HEK293T (cell line): ENCODE measurements around the gene JAKMIP2.
"Not testable (repeated sequence)": the region's sequence is repeated elsewhere in the genome, so short reads cannot be mapped to it uniquely, and the experiment has no call there.

Experiments
- CTCF ChIA-PET: fragments of 350-600 bp; formaldehyde crosslinking; extraction: SDS; loops from one replicate; lab custom pipeline; 2021; ENCODE audit warnings: antibody characterized with exemption, inconsistent platforms; lab: Yijun Ruan, JAX
- POLR2A ChIA-PET: fragments of 350-600 bp; formaldehyde crosslinking; extraction: SDS; loops from one replicate; lab custom pipeline; 2020; ENCODE audit warnings: antibody characterized with exemption, inconsistent platforms; lab: Yijun Ruan, JAX
- DNase-seq: peaks from one replicate; pipeline ENCODE4 v3.0.0; 2012; ENCODE audit warnings: mixed read lengths; ENCODE audit errors: extremely low spot score
- ARNT ChIP-seq: fragments of 450-650 bp; IDR thresholded peaks from 2 replicates; pipeline ENCODE4 v1.6.1; 2017; ENCODE audit warnings: mild to moderate bottlenecking
- BHLHE40 ChIP-seq: fragments of 450-650 bp; IDR thresholded peaks from 2 replicates; pipeline ENCODE4 v1.6.1; 2016; ENCODE audit warnings: mild to moderate bottlenecking, moderate library complexity, borderline replicate concordance
- CTBP1 ChIP-seq: fragments of 450-650 bp; IDR thresholded peaks from 2 replicates; pipeline ENCODE4 v1.6.1; 2016; ENCODE audit warnings: borderline replicate concordance
- ELF4 ChIP-seq: fragments of 450-650 bp; IDR thresholded peaks from 2 replicates; pipeline ENCODE4 v1.6.1; 2017; ENCODE audit warnings: antibody characterized with exemption
- FOXA1 ChIP-seq: fragments of 450-650 bp; IDR thresholded peaks from 2 replicates; pipeline ENCODE4 v1.6.1; 2016; ENCODE audit warnings: mild to moderate bottlenecking
- FOXK2 ChIP-seq: fragments of 450-650 bp; IDR thresholded peaks from 2 replicates; pipeline ENCODE4 v1.6.1; 2016; ENCODE audit warnings: mild to moderate bottlenecking
- FOXM1 ChIP-seq: fragments of 450-650 bp; IDR thresholded peaks from 2 replicates; pipeline ENCODE4 v1.6.1; 2017; ENCODE audit warnings: mild to moderate bottlenecking, borderline replicate concordance
- HDGF ChIP-seq: fragments of 450-650 bp; IDR thresholded peaks from 2 replicates; pipeline ENCODE4 v1.6.1; 2017; ENCODE audit warnings: antibody characterized with exemption, borderline replicate concordance
- L3MBTL2 ChIP-seq: fragments of 450-650 bp; conservative IDR thresholded peaks from 2 replicates; pipeline ENCODE4 v1.6.1; 2016; ENCODE audit warnings: mild to moderate bottlenecking
- LEF1 ChIP-seq: fragments of 450-650 bp; IDR thresholded peaks from 2 replicates; pipeline ENCODE4 v1.6.1; 2017; ENCODE audit warnings: mild to moderate bottlenecking, borderline replicate concordance
- NFRKB ChIP-seq: fragments of 450-650 bp; IDR thresholded peaks from 2 replicates; pipeline ENCODE4 v1.6.1; 2016; ENCODE audit warnings: mild to moderate bottlenecking, moderate library complexity
- SP1 ChIP-seq: fragments of 450-650 bp; IDR thresholded peaks from 2 replicates; pipeline ENCODE4 v1.6.1; 2017
- SUZ12 ChIP-seq: fragments of 450-650 bp; IDR thresholded peaks from 2 replicates; pipeline ENCODE4 v1.6.1; 2016; ENCODE audit warnings: mild to moderate bottlenecking
- TARDBP ChIP-seq: fragments of 450-650 bp; IDR thresholded peaks from 2 replicates; pipeline ENCODE4 v1.6.1; 2016
- ZNF384 ChIP-seq: fragments of 450-650 bp; IDR thresholded peaks from 2 replicates; pipeline ENCODE4 v1.6.1; 2016
- TF ChIP-seq, protein P1 (sequence below): fragments of 450-650 bp; IDR thresholded peaks from 2 replicates; pipeline ENCODE4 v1.6.1; 2016

The JAKMIP2 gene

DNA sequence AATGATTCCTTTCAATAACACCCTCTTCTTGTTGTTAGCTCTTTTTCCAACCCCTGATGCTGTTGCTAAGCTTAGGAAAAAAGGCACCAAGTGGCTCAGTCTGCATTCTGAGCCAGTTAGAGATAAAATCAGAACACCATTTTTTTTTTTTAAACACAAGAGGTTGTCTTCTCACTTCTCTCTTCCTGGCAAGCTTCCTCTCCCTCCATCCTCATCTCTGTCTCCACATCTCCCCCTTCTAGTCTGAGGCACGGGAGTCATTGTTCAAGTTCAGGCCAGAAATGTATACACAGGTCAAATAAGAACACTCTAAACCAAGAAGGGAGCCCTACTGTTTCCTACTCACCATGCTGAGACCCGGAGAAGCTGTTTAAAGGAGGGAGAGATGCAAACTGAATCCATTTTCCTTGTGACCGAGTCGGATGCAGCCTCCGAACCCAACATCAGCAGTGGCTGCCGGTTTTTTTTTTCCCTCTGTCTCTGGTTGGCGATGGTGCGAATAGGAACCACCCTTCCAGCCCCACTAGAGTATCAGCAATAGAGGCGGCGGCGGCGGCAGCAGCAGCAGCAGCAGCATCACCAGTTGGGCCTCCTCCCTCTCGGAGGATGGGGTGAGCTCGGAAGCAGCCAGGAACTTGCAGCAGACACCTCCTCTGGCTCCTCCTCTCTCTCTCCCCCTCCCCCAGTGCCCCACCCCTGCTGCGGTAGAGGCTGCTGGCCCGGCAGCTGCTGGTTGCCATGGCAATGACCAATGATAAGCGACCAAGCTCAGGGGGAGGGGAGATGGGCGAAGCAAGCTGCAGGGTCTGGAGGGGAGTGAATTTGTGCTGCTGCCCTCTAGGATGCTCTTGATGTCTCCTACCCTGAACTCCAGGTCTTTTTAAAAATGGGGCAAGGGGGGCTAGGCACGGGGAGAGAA lies at the start of gene JAKMIP2:
Gene JAKMIP2, minus strand, starts transcription at position 619 of the 919 bp plus-strand sequence. CDS start 110,922 bp downstream, outside the sequence.
- peak; percentile 54 for DNase-seq
- POLR2A ChIA-PET: no interaction called here
- CTCF ChIA-PET: interaction anchor here (0.6 to 0.7 kb wide), 3 partner anchors 48 to 584 kb away, joined by 3 to 5 read pairs (median 5); no protein-coding TSS in a partner anchor
- TF ChIP-seq LEF1: no peak
- TF ChIP-seq CTBP1: no peak
- TF ChIP-seq HDGF: no peak
- TF ChIP-seq ZNF384: no peak

DNA sequence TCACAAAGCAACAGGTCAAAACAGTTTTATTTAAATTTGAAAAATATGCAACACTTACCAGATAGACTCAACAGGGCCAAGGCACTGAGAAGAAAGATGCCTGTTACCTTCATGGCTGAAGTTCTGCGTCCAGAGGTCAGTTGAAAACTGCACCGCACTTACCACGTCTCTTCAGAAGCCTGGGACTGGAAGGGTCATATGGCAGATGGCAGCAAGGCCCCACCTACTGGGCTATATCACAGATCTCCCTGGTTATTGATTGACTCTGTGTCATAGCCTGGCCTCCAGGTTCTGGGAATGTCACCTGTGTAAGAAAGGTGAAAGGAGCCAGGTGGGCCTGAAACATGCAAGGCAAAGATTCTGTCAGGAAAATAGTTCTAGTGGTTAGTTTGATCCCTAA lies 48.9 kb upstream of the JAKMIP2 start, which contains the start of gene SPINK1:
Gene SPINK1, minus strand, starts transcription at position 207 of the 400 bp plus-strand sequence. Its CDS starts 94 bp downstream, at position 113.
- DNase-seq: no peak
- CTCF ChIA-PET: no interaction called here
- POLR2A ChIA-PET: no interaction called here
- TF ChIP-seq TARDBP (no peak), SUZ12 (no peak), L3MBTL2 (no peak), ZNF384 (no peak), ARNT (no peak), LEF1 (no peak), FOXA1 (no peak), CTBP1 (no peak), HDGF (no peak), FOXK2 (no peak)

DNA sequence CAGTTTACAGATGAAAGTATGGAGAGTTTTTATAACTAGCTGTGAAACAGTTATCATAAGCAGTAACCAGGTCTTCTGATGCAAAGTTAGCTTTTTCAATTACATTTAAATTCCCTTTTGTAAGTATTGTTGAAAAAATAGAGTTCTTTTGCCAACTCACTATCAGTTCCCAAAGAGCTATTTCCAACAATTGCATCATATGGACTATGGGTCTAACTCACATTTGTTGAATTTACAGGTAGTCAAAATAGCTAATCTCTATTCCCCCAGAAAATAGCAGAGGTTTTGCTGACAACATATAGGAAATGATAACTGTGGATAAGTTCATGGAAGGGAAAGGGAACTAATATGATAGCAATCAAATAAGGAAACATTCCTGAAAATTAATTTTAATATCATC lies 47.5 kb upstream of the JAKMIP2 start:
- CTCF ChIA-PET: interaction anchor here (0.6 kb wide), 1 partner anchor 48 kb away, joined by 3 read pairs; no protein-coding TSS in a partner anchor
- no peak for TF ChIP-seq HDGF
- no peak for TF ChIP-seq SP1
- TF ChIP-seq FOXK2: no peak
- TF ChIP-seq L3MBTL2: no peak
- DNase-seq: no peak
- POLR2A ChIA-PET: no interaction called here

DNA sequence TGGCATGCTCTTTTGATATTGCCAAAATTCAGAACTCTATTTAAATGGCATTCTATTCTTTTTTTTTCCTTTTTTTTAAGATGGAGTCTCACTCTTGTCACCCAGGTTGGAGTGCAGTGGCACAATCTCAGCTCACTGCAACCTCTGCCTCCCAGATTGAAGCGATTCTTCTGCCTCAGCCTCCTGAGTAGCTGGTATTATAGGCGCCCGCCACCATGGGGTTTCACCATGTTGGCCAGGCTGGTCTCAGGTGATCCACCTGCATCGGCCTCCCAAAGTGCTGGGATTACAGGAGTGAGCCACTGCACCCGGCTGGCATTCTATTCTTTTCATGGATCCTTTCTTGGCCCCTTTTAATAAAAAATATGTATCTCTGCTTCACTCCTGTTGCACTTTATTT lies 44.5 kb upstream of the JAKMIP2 start:
- CTCF ChIA-PET: interaction anchor here (0.6 to 0.7 kb wide), 2 partner anchors 179 to 199 kb away, joined by 3 to 4 read pairs; no protein-coding TSS in a partner anchor
- DNase-seq, POLR2A ChIA-PET: not testable (repeated sequence)

- DNase-seq: no peak
- ChIA-PET CTCF (interaction anchor here (0.6 kb wide), 1 partner anchor 199 kb away, joined by 4 read pairs; no protein-coding TSS in a partner anchor), POLR2A (no interaction called here)
- TF ChIP-seq TARDBP: no peak
Measured at GRCh38 chr5:147826361-147826760, 43.8 kb upstream of the JAKMIP2 start.

DNA sequence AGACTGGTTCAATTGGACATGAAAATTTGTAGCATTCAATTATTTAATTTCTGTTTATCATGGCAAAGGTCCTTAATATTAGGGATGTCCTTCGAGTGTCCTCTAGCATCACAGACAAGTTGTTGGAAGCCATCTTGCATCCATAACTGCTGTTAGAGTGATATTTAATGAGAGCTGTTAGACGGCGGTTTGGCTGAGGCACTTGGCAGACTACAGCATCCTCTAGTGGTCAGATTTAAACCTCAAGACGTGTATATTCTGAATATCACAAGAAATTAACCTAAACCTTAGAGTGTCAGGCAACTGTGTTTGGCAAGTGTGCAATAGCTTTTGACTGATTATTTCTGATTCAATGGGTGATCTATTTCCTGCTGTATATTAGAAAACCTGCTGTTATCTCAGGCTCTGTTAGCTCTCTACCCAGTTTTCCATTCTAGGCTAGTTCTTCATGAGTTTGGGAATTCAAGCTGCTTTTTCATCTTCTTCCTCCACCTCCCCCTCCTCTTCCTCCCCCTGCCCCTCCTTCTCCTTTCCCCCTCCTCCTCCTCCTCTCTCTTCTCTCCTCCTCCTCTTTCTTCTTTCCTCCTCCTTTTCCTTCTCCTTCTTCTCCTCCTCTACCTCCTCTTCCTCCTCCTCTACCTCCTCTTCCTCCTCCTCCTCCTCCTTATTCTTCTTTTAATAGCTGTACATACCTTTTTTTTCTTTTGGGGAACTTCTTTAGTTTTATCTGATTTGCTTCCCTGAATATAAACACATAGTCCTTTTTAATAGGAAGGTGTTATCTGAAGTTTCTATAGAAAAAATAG lies 40.4 kb upstream of the JAKMIP2 start:
- ChIA-PET POLR2A (no interaction called here), CTCF (interaction anchor here (0.6 to 1.8 kb wide), 6 partner anchors 32 to 682 kb away, joined by 3 to 21 read pairs (median 4); no protein-coding TSS in a partner anchor)
- no peak for TF ChIP-seq ELF4
- no peak for TF ChIP-seq TARDBP
- TF ChIP-seq SP1: no peak
- no peak for TF ChIP-seq ZNF384
- no peak for TF ChIP-seq BHLHE40
- TF ChIP-seq HDGF: no peak
- no peak for TF ChIP-seq FOXA1
- no peak for TF ChIP-seq CTBP1
- no peak for TF ChIP-seq LEF1
- TF ChIP-seq FOXK2: no peak
- TF ChIP-seq SUZ12: no peak
- no peak for TF ChIP-seq ARNT
- no peak for TF ChIP-seq FOXM1
- no peak for TF ChIP-seq L3MBTL2
- peak; percentile 48 for DNase-seq

- CTCF ChIA-PET: interaction anchor here (1.0 to 1.8 kb wide), 4 partner anchors 33 to 244 kb away, joined by 3 to 21 read pairs (median 6); no protein-coding TSS in a partner anchor
- POLR2A ChIA-PET, DNase-seq: not testable (repeated sequence)
Measured at GRCh38 chr5:147822222-147822621, 39.7 kb upstream of the JAKMIP2 start.

DNA sequence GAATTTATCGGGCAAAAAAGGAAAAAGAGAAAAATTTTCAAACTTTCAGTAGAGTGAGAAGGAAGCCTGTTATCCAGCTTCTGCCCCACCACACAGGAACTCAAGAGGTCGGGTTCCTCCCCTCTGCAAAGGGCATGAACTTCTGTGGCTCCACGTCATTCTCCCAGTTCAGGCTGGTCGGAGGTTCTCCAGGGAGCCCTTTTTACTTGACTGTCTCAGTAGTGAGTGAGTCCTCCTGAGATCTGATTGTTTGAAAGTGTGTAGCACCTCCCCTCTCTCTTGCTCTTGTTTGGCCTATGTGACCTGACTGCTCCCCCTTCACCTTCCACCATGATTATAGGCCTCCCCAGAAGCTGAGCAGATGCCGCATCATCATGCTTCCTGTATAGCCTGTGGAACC lies 39.2 kb upstream of the JAKMIP2 start:
- no peak for DNase-seq
- ChIA-PET CTCF (no interaction called here), POLR2A (no interaction called here)
- TF ChIP-seq ZNF384 (no peak), SP1 (no peak), TARDBP (no peak), ELF4 (no peak), CTBP1 (no peak), FOXM1 (no peak), BHLHE40 (no peak), LEF1 (no peak), FOXK2 (no peak), HDGF (no peak), ARNT (no peak), FOXA1 (no peak), L3MBTL2 (no peak), NFRKB (no peak)
- TF ChIP-seq, protein P1, sequence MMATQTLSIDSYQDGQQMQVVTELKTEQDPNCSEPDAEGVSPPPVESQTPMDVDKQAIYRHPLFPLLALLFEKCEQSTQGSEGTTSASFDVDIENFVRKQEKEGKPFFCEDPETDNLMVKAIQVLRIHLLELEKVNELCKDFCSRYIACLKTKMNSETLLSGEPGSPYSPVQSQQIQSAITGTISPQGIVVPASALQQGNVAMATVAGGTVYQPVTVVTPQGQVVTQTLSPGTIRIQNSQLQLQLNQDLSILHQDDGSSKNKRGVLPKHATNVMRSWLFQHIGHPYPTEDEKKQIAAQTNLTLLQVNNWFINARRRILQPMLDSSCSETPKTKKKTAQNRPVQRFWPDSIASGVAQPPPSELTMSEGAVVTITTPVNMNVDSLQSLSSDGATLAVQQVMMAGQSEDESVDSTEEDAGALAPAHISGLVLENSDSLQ: no peak
